Right cardiac atrium (tissue), 5 donors: Measurements from ENCODE around the gene TIMM44. TPM values are rescaled to one million over a fixed set of nuclear protein-coding genes. Genes with fewer than 3 reads are reported as not detected.

Experiments
- ATAC-seq, 2 donors: fragments of 200-7000 bp; cut with Tn5 transposase; one replicate each; pipeline versions ENCODE4 v1.8.0 to v1.9.1; 2020; ENCODE audit warnings: moderate library complexity in 2 of 2, mild to moderate bottlenecking in 1 of 2
- DNase-seq, 3 donors: peaks; one replicate each; pipeline ENCODE4 v3.0.0-alpha.2; 2020
- H3K27ac ChIP-seq: one replicate; pipeline ENCODE4 v1.5.1; 2013; ENCODE audit warnings: mild to moderate bottlenecking, low read length, control low read depth, moderate library complexity
- H3K27me3 ChIP-seq: one replicate; pipeline ENCODE4 v1.6.1; 2013; ENCODE audit not compliant: control insufficient read depth, insufficient read depth
- H3K4me1 ChIP-seq: one replicate; pipeline ENCODE4 v1.6.1; 2013; ENCODE audit warnings: low read length; ENCODE audit not compliant: control insufficient read depth, insufficient read depth
- H3K4me3 ChIP-seq: one replicate; pipeline ENCODE4 v1.5.1; 2013; ENCODE audit warnings: low read length, control low read depth
- H3K9me3 ChIP-seq: one replicate; pipeline ENCODE4 v1.6.1; 2013; ENCODE audit warnings: low read length; ENCODE audit not compliant: control insufficient read depth
- WGBS: extraction: QIAGEN DNeasy Blood & Tissue Kit; methylation state at CpG from one replicate; pipeline ENCODE4 v1.1.7; 2013; 5-methylcytosine and 5-hydroxymethylcytosine counted together
- intact Hi-C, 4 donors: fragments of 100-400 bp; cut with DNase I; formaldehyde crosslinking; loops; one replicate each; pipeline versions ENCODE4 v1.11.0 to v1.14.0; 2022 to 2023
- polyA plus RNA-seq: library from polyadenylated mRNA; stranded (reverse); fragments of 200-250 nt; gene quantifications from one replicate; pipeline ENCODE4 v1.2.3, GENCODE V29; 2013
- total RNA-seq, 4 donors: library from RNA; stranded (reverse); fragmentation: NEBNext Ultra II Directional; extraction: Animal tissue kit (Norgen Biotek cat#: 25700); gene quantifications; one replicate each; pipeline ENCODE4 v1.2.1, GENCODE V29; 2021
- donor health status: healthy with polysubstance abuse.
- donor health status: DM: no; HTN: yes; CAD: no.
- donor health status: DM: no; HTN: no; CAD: no.
- donor health status: DM: no; HTN: yes; CAD: no; lungs with severe emphysema.
- donor health status: DM: yes; HTN: yes; CAD: no.

Gene TIMM44
- total and polyA plus RNA-seq, 5 donors: 51.1 to 88.9 (median 64.6) TPM

DNA sequence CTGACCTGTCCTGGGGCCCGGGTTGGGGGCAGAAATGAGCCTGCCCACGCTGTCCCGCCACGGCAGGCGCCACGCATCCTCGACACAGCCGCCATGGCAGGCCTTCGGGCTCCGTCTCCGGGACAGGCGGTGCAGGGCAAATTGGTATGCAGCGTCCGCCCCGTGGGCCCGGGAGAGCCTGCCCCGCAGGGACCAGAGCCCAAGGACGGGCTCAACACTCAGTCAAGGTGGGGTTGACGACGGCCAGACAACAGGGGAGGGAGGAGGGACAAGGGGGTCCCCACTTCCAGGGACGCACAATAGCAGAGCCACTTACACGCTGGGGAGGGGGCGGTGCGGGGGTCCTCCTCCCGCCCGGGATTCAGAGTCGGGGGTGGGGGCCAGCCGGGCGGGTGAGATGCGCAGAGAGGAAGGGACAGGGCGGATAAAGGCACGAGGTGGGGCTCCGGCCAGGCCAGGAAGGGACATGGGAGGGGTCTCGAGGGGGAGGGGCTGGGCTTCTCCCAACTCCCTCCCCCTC is 18.8 kb downstream of the TIMM44 start:
- ATAC-seq: no peak
- no peak overlapping the region for H3K27ac ChIP-seq
- 47% methylated on average over 31 of the region's 34 CpGs for WGBS
- peaks cover 4% of the 10 kb centered on the region for H3K4me1 ChIP-seq
- peak; percentile 34 to 68 (median 56) for DNase-seq
- H3K9me3 ChIP-seq: no peaks in the 10 kb centered on the region
- H3K27me3 ChIP-seq: no peaks in the 10 kb centered on the region
- intact Hi-C loops: no loop called here
- H3K4me3 ChIP-seq: no peak overlapping the region

DNA sequence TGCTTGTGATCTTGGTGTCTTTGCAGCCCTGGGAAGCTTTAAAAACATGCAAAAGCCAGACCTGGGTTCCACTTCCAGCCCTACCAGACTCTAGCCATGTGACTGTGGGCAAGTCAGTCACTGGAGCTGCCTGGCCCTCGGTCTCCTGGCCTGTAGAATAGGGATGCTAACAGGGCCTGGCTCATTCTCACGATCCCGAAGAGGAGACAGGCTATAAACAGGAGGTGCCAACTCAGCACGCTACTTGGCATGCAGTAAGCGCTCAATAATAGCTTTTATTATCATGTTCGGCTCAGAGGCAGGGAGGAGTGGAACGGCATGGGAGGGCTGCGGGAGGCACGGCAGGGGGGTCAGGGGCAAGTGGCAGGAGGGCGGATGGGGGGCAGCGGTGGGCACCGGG is 19.2 kb downstream of the TIMM44 start:
- intact Hi-C loops: no loop called here

GRCh38 chr19:7923295-7924191 is 19.9 kb downstream of the TIMM44 start:
- DNase-seq (peak; percentile 28 to 65 (median 58)), ATAC-seq (no peak)
- intact Hi-C loops: no loop called here
- Histone ChIP-seq H3K4me3 (no peak overlapping the region), H3K4me1 (peaks cover 4% of the 10 kb centered on the region), H3K9me3 (no peaks in the 10 kb centered on the region), H3K27ac (no peak overlapping the region), H3K27me3 (no peaks in the 10 kb centered on the region)
- whole genome bisulfite sequencing: 80% methylated on average over 31 of the region's 31 CpGs

More for the DNA sequence above, 19.2 kb downstream of the TIMM44 start:
- H3K4me3 ChIP-seq: no peak overlapping the region
- no peaks in the 10 kb centered on the region for H3K9me3 ChIP-seq
- peaks cover 4% of the 10 kb centered on the region for H3K4me1 ChIP-seq
- ATAC-seq (no peak), DNase-seq (peak in 1 of 3 donors; percentile 28)
- 79% methylated on average over 12 of the region's 12 CpGs for WGBS
- no peak overlapping the region for H3K27ac ChIP-seq
- H3K27me3 ChIP-seq: no peaks in the 10 kb centered on the region

DNA sequence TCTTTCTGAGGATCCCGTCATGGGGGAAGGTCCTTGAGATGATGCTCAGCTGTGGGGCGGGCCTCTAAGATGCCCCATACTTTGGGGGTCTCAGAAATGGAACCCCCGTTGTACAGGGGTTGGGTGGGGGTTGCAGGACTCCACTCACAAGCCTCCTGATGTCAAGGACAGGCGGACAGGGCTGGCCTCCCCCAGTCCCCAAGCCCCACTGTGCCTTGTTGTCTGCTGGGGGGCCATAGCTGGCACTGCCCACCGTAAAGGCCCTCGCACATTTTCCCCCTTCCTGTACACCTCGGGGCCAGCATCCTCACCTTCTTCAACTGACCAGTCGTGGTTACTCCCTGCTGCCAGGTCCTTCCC is 20.6 kb downstream of the TIMM44 start:
- WGBS: 89% methylated on average over 8 of the region's 8 CpGs
- DNase-seq (peak in 2 of 3 donors; percentile 13 to 60), ATAC-seq (no peak)
- H3K4me1 ChIP-seq: peaks cover 2% of the 10 kb centered on the region
- no peaks in the 10 kb centered on the region for H3K9me3 ChIP-seq
- no peak overlapping the region for H3K27ac ChIP-seq
- H3K27me3 ChIP-seq: no peaks in the 10 kb centered on the region
- H3K4me3 ChIP-seq: no peak overlapping the region
- intact Hi-C loops: no loop called here

GRCh38 chr19:7921967-7922835 is 21.3 kb downstream of the TIMM44 start:
- 94% methylated on average over 31 of the region's 31 CpGs for WGBS
- ATAC-seq (no peak), DNase-seq (peak; percentile 25 to 64 (median 59))
- Histone ChIP-seq H3K9me3 (no peaks in the 10 kb centered on the region), H3K4me3 (no peak overlapping the region), H3K27ac (no peak overlapping the region), H3K27me3 (no peaks in the 10 kb centered on the region), H3K4me1 (peaks cover 2% of the 10 kb centered on the region)
- intact Hi-C loops: no loop called here

DNA sequence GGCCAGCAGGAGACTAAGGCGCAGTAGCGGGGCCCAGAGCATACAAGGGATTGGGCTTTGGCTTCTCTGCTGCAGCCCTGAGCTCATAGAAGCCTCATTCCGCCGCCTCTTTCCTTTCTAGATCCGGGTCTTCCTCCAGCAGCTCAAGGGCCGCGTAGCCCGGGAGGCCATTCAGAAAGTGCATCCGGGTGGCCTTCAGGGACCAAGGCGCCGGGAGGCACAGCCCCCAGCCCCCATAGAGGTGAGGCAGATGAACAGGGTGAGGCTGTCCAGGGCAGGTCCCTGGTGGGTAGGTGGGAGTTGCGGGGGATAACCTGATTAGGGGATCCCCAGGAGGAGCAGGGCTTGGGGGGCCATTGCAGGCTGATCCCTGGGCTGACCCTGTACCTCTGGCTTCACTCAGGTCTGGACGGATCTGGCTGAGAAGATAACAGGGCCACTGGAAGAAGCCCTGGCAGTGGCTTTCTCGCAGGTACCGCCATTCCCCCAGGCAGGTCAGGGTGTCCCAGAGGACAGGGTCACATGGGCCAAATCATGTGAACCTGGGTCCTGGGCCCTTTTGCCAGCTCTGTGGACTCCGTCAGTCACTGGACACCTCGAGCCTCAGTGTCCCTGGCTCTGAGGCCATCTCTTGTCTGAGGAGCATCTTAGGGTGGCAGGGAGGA is 22.0 kb downstream of the TIMM44 start:
- WGBS: 51% methylated on average over 17 of the region's 17 CpGs

DNA sequence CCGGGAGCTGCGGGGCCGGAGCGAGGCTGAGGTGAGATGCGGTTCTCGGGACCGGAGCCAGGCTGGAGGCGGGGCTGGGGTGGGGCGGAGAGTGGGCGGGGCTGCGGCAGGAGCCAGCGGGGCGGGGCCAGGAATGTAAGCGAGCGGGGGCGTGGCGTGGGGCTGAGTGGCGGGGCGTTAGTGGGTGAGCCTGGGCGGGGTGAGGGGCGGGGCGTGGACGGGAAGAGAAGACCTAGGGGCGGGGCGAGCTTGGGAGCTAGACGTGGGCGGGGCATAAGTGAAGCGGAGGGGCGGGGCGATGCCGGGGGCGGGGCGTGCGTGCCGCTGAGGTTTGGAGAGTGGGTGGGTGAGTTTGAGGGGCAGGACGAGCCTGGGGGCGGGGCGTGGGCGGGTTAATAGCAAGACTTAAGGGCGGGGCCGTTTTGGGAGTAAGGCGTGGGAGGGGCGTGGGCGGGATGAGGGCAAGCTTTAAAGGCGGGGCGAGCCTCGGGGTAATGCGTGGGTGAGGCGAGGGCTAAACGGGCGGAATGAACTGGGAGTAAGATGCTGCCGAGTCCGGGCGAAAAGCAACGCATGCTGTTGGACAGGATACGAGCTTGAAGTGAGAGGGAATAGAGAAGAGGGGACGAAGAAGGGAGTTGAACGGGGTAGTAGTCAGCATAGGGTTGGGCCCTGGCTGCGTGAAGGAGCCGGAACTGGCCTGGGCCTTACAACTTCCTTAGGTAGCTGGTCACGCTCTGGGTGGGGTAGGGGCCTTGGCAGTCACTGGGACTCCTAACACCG is 22.8 kb downstream of the TIMM44 start:
- H3K4me1 ChIP-seq: peaks cover 2% of the 10 kb centered on the region
- H3K27ac ChIP-seq: peak overlapping the region; percentile 89
- no peaks in the 10 kb centered on the region for H3K9me3 ChIP-seq
- DNase-seq (peak; percentile 100), ATAC-seq (peak; percentile 88)
- H3K4me3 ChIP-seq: peak overlapping the region; percentile 89
- intact Hi-C loops: no loop called here
- H3K27me3 ChIP-seq: no peaks in the 10 kb centered on the region
- WGBS: 2% methylated on average over 62 of the region's 62 CpGs

More for the DNA sequence above, 22.0 kb downstream of the TIMM44 start:
- DNase-seq: peak in 2 of 3 donors; percentile 27 to 75
- ATAC-seq: peak in 1 of 2 donors; percentile 0
- peaks cover 2% of the 10 kb centered on the region for H3K4me1 ChIP-seq
- peak overlapping the region; percentile 58 for H3K27ac ChIP-seq
- intact Hi-C loops: no loop called here
- no peaks in the 10 kb centered on the region for H3K9me3 ChIP-seq
- H3K27me3 ChIP-seq: no peaks in the 10 kb centered on the region
- peak overlapping the region; percentile 21 for H3K4me3 ChIP-seq

- H3K27me3 ChIP-seq: no peaks in the 10 kb centered on the region
- peak; percentile 73 to 76 for ATAC-seq
- H3K4me3 ChIP-seq: peak within 1 kb of the TSS; percentile 89
- no peaks in the 10 kb centered on the region for H3K9me3 ChIP-seq
- peak; percentile 98 to 99 (median 99) for DNase-seq
- H3K4me1 ChIP-seq: peaks cover 2% of the 10 kb centered on the region
- 9% methylated on average over 62 of the region's 62 CpGs for WGBS
- intact Hi-C loops: no loop called here
- peak within 1 kb of the TSS; percentile 89 for H3K27ac ChIP-seq
Observed at GRCh38 chr19:7919610-7920518, 23.6 kb downstream of the TIMM44 start, which contains the start of gene SNAPC2. Gene SNAPC2 (plus strand): TSS chr19:7920338. CDS start chr19:7920367, 29 bp downstream.

DNA sequence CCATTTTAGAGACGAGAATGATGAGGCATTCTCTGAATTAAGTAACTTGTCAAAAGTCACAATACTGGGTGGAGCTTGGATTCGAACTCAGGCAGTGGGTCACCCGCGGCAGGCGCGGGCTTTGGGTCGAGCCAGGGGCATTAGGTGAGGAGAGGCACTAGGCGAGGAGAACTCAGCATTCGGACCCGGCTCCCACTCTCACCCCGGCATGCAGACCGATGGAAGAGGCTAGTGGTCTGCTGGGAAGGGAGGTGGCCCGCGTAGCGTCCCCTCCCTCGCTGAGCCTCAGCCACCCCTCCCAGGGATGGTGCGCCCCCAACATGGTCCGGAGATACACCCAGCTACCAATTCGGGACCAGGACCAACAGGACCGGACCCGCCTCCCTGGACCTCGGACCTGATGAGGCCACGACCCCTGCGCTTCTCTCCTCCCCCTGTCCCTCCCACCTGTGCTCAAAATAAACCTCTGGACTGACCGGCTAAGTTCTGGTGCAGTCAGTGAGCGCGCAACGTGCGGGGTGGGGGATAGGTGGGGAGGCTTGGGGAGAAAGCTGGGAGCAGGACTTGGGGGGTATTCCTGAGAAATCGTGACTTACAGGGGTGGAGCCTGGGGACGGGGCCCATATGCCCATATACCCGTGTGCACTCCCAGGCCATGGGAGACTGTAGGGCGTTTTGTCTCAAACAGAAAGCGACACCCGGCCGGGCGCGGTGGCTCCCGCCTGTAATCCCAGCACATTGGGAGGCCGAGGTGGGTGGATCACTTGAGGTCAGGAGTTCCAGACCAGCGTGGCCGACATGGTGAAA is 24.6 kb downstream of the TIMM44 start:
- Histone ChIP-seq H3K9me3 (no peaks in the 10 kb centered on the region), H3K27ac (no peak overlapping the region), H3K4me1 (peaks cover 2% of the 10 kb centered on the region), H3K4me3 (no peak overlapping the region), H3K27me3 (no peaks in the 10 kb centered on the region)
- intact Hi-C loops: no loop called here
- 42% methylated on average over 42 of the region's 42 CpGs for WGBS
- ATAC-seq (no peak), DNase-seq (peak; percentile 31 to 71 (median 58))
